DND-41 (cell line): ENCODE measurements around the gene HCN4.

Experiments
- CTCF ChIP-seq: IDR thresholded peaks from 2 replicates; pipeline ENCODE4 v1.5.1; 2012; ENCODE audit warnings: borderline replicate concordance, low read length, moderate library complexity, mild to moderate bottlenecking; ENCODE audit not compliant: poor library complexity, severe bottlenecking; ENCODE audit errors: extremely low read depth
- EZH2 ChIP-seq: IDR thresholded peaks from 3 replicates; pipeline ENCODE4 v1.6.1; 2012; ENCODE audit warnings: borderline replicate concordance, low read depth, mild to moderate bottlenecking, moderate library complexity, low read length, inconsistent platforms; ENCODE audit not compliant: severe bottlenecking

DNA sequence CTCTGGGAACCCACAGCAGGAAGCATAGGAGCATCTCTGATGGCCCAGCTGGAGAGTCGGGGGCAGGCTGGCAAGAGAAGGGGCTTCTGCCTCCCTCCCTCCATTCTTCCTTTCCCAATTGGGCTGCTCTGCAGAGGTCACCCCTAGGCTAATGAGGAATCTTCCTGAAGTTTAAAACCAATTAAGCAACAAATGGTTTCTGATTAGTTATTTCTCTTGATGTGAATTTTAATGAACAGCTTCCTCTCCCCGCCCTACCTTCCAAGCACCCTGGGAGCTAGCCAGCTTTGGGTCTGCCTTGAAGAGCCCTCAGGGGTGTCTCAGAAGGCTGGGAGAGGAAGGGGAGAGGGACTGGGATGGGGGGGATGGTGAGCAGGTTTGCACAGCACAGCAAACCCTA, 24.6 kb upstream of the HCN4 start:
- TF ChIP-seq CTCF = no peak
- no peak for TF ChIP-seq EZH2
